Activated naive CD4-positive, alpha-beta T cell treated with anti-CD3 and anti-CD28 coated beads, Interleukin-2, amount 10 ng/mL, durations not matched to agents 7 days and 5 days (primary cell): ENCODE measurements around the gene EFS.

Experiments used
- CTCF ChIA-PET: fragments of 350-600 bp; sonication (Branson Sonifier 250); formaldehyde crosslinking; loops from one replicate; lab custom pipeline; 2021; ENCODE audit warnings: antibody characterized with exemption; lab: Charles Lee
- DNase-seq: peaks from one replicate; pipeline ENCODE4 v3.0.0-alpha.2; 2020
- H3K27ac Mint-ChIP-seq: one replicate; pipeline ENCODE4 v1.8.0; 2021; ENCODE audit warnings: mild to moderate bottlenecking, moderate library complexity, mixed read lengths
- H3K27me3 Mint-ChIP-seq: one replicate; pipeline ENCODE4 v1.8.0; 2021; ENCODE audit warnings: mild to moderate bottlenecking, mixed read lengths
- H3K36me3 Mint-ChIP-seq: one replicate; pipeline ENCODE4 v1.8.0; 2021; ENCODE audit warnings: mixed read lengths
- H3K4me1 Mint-ChIP-seq: one replicate; pipeline ENCODE4 v1.8.0; 2021; ENCODE audit warnings: mixed read lengths
- H3K4me3 Mint-ChIP-seq: one replicate; pipeline ENCODE4 v1.8.0; 2021; ENCODE audit warnings: mild to moderate bottlenecking, moderate library complexity, mixed read lengths
- H3K9me3 Mint-ChIP-seq: one replicate; pipeline ENCODE4 v1.8.0; 2021; ENCODE audit warnings: mixed read lengths

The EFS gene

DNA sequence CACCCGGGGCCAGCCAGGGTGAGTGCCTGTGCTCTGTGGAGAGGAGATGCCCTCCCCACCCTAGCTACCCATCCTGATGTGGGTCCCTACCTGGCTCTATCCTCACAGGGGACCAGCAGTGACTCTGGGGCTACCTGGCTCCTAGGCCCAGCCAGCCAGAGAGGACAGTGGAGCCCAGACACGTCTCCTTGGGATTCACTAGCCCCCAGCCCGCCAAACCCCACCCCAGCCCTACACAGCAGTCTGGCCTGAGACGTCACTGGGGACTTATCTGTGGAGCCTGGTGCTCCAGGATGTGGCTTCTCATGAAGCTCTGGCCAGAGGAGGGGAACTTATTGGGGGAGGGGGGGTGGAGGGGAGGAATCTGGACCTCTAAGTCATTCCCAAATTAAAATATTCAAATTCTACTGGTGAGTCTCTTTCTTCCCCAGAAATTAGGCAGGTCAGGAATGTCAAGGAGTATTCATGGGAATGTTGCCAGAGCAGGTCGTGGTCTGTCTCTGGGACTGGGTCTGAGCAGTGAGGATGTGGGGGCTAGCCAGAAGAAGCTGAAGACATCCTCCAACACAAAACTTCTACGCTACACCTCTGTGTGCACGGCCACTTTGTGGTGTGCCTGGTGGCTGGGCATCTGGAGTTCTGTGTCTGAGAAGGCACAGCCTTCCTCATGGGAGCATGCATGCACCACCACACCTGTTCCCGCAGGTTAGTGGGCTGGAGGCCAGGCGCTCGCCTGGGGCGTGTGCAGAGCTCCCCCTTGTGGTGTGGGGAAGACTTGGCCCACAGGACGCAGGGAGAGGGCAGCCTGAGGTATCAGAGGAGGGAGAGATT, 14.6 kb upstream of the EFS start:
- Mint-ChIP-seq H3K4me1 (no peaks in the 10 kb centered on the region), H3K4me3 (no peak overlapping the region), H3K36me3 (no peaks in the 10 kb centered on the region), H3K27me3 (peaks cover 58% of the 10 kb centered on the region), H3K9me3 (no peaks in the 10 kb centered on the region), H3K27ac (no peak overlapping the region)
- DNase-seq, result peak; percentile 76
- CTCF ChIA-PET, result interaction anchor here (0.7 to 3.9 kb wide), 27 partner anchors 10 to 311 kb away, joined by 3 to 33 read pairs (median 5); partner anchors contain the start of genes AP1G2, HOMEZ and PABPN1

DNA sequence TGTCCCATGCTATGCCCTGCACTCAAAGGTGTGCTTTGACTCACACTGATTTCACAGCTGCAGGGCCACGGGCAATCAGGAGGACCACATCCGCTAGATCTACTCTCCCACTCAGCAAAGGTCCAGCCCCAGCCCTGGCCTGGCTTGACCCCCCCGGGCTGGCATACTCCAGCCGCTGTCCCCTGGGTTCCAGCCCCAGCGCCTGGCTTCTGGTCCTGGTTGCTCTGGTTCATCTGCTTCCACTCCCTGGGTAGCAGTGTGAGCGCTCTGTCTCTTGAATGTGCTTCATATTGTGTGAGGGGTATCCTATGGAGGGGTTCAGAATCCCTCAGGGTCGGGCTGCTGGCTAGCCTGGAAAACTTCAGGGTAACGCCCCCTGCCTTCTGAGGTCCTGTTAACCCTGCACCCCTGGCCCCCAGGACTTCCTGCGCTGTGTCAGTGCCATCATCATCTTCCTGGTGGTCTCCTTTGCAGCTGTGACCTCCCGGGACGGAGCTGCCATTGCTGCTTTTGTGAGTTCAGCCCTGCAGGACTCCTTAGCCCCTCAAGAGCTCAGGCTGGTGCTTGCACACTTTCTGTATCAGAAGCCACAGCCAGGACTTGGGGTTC, 13.7 kb upstream of the EFS start:
- DNase-seq, result no peak
- no peaks in the 10 kb centered on the region for H3K4me1 Mint-ChIP-seq
- no peaks in the 10 kb centered on the region for H3K9me3 Mint-ChIP-seq
- H3K27ac Mint-ChIP-seq, result no peak overlapping the region
- CTCF ChIA-PET, result interaction anchor here (1.0 to 3.9 kb wide), 9 partner anchors 9 to 258 kb away, joined by 3 to 33 read pairs (median 13); partner anchors contain the start of gene PABPN1
- H3K27me3 Mint-ChIP-seq, result peaks cover 53% of the 10 kb centered on the region
- no peaks in the 10 kb centered on the region for H3K36me3 Mint-ChIP-seq
- no peak overlapping the region for H3K4me3 Mint-ChIP-seq

GRCh38 chr14:23377573-23378563, 12.9 kb upstream of the EFS start:
- Mint-ChIP-seq H3K36me3 (no peaks in the 10 kb centered on the region), H3K27me3 (peaks cover 53% of the 10 kb centered on the region), H3K27ac (peak overlapping the region; percentile 26), H3K4me3 (no peak overlapping the region), H3K4me1 (no peaks in the 10 kb centered on the region), H3K9me3 (no peaks in the 10 kb centered on the region)
- CTCF ChIA-PET, result interaction anchor here (1.3 to 3.9 kb wide), 4 partner anchors 35 to 55 kb away, joined by 3 to 33 read pairs (median 23); partner anchors contain the start of gene PABPN1
- DNase-seq, result no peak

- H3K27me3 Mint-ChIP-seq, result peaks cover 50% of the 10 kb centered on the region
- CTCF ChIA-PET, result interaction anchor here (1.0 to 1.6 kb wide), 3 partner anchors 8 to 34 kb away, joined by 3 to 4 read pairs (median 3); no protein-coding TSS in a partner anchor
- H3K36me3 Mint-ChIP-seq, result no peaks in the 10 kb centered on the region
- no peaks in the 10 kb centered on the region for H3K9me3 Mint-ChIP-seq
- H3K4me1 Mint-ChIP-seq, result peaks cover 2% of the 10 kb centered on the region
- H3K27ac Mint-ChIP-seq, result no peak overlapping the region
- H3K4me3 Mint-ChIP-seq, result no peak overlapping the region
- no peak for DNase-seq
Observed at GRCh38 chr14:23377198-23377550, 12.2 kb upstream of the EFS start.

- Mint-ChIP-seq H3K9me3 (no peaks in the 10 kb centered on the region), H3K4me1 (peaks cover 6% of the 10 kb centered on the region), H3K27ac (peak within 1 kb of the TSS; percentile 26), H3K27me3 (peaks cover 47% of the 10 kb centered on the region), H3K4me3 (no peak within 1 kb of the TSS), H3K36me3 (no peaks in the 10 kb centered on the region)
- CTCF ChIA-PET, result interaction anchor here (1.0 to 1.6 kb wide), 4 partner anchors 9 to 55 kb away, joined by 3 to 4 read pairs (median 4); partner anchors contain the start of gene PABPN1
- DNase-seq, result no peak
Observed at GRCh38 chr14:23376482-23377197, 11.7 kb upstream of the EFS start, which contains the start of gene CMTM5. CMTM5 (plus strand) TSS chr14:23377046; CDS start chr14:23377252, 206 bp downstream.

DNA sequence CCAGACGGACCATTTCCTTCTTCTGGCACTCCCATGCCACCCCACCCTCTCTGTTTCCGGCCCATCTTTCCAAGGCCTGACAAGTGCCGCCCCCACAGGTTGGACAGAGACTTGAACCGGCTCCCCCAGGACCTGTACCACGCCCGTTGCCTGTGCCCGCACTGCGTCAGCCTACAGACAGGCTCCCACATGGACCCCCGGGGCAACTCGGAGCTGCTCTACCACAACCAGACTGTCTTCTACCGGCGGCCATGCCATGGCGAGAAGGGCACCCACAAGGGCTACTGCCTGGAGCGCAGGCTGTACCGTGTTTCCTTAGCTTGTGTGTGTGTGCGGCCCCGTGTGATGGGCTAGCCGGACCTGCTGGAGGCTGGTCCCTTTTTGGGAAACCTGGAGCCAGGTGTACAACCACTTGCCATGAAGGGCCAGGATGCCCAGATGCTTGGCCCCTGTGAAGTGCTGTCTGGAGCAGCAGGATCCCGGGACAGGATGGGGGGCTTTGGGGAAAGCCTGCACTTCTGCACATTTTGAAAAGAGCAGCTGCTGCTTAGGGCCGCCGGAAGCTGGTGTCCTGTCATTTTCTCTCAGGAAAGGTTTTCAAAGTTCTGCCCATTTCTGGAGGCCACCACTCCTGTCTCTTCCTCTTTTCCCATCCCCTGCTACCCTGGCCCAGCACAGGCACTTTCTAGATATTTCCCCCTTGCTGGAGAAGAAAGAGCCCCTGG, 10.7 kb upstream of the EFS start:
- H3K9me3 Mint-ChIP-seq, result no peaks in the 10 kb centered on the region
- no peaks in the 10 kb centered on the region for H3K36me3 Mint-ChIP-seq
- peaks cover 8% of the 10 kb centered on the region for H3K4me1 Mint-ChIP-seq
- CTCF ChIA-PET, result interaction anchor here (0.6 to 1.6 kb wide), 3 partner anchors 30 to 54 kb away, joined by 3 to 4 read pairs (median 4); partner anchors contain the start of gene PABPN1
- DNase-seq, result no peak
- H3K27me3 Mint-ChIP-seq, result peaks cover 42% of the 10 kb centered on the region
- H3K27ac Mint-ChIP-seq, result no peak overlapping the region
- no peak overlapping the region for H3K4me3 Mint-ChIP-seq

DNA sequence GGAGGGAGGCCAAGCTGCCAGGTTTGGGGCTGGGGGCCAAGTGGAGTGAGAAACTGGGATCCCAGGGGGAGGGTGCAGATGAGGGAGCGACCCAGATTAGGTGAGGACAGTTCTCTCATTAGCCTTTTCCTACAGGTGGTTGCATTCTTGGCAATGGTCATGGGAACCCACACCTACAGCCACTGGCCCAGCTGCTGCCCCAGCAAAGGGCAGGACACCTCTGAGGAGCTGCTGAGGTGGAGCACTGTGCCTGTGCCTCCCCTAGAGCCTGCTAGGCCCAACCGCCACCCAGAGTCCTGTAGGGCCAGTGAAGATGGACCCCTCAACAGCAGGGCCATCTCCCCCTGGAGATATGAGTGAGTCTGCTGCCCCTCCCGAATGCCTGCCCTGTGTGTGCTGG, 8.1 kb upstream of the EFS start:
- peaks cover 8% of the 10 kb centered on the region for H3K4me1 Mint-ChIP-seq
- H3K4me3 Mint-ChIP-seq, result no peak overlapping the region
- no peaks in the 10 kb centered on the region for H3K9me3 Mint-ChIP-seq
- DNase-seq, result no peak
- peaks cover 45% of the 10 kb centered on the region for H3K27me3 Mint-ChIP-seq
- CTCF ChIA-PET, result no interaction called here
- H3K27ac Mint-ChIP-seq, result no peak overlapping the region
- no peaks in the 10 kb centered on the region for H3K36me3 Mint-ChIP-seq

DNA sequence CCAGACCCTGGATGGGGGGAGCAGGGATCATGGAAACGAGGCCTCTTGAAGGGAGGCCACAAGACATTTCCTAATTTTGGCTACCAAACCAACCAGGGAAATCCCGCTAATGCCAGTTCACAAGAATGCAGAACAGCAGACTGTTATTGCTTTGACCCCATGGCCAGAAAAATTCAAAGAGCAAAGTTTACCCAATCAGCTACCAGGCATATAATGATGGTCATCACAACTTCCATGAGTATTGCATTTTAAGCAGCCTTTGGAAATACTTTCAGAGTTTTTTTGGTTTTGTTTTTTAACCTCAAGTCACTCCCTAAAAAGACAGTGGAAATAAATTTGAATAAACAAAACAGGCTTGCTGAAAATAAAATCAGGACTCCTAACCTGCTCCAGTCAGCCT, 7.5 kb upstream of the EFS start, which contains the start of gene IL25:
TSS of gene IL25 (plus strand) at position 301 of the 400 bp plus-strand sequence.
- Mint-ChIP-seq H3K4me1 (peaks cover 8% of the 10 kb centered on the region), H3K4me3 (no peak within 1 kb of the TSS), H3K27ac (no peak within 1 kb of the TSS), H3K9me3 (no peaks in the 10 kb centered on the region), H3K36me3 (no peaks in the 10 kb centered on the region), H3K27me3 (peaks cover 47% of the 10 kb centered on the region)
- CTCF ChIA-PET, result no interaction called here
- DNase-seq, result no peak

DNA sequence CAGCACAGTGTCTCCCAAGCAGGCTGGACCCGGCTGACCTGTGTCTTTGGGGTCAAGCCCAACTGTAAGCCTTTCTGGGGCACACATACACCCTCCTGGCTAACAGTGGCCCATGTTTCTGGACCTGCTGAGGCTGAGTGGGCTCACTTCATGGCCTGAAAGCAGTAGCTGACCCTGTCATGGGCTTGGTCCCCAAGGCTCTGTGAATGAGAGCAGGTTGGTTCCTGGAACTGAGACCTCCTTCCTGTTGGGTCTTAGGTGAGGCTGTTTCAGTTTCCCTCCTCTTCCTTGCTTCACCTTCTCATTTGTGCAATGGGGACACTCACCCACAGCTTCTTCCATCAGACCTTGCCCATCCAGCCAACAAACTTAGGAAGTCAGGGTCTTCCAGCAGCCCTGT, 6.9 kb upstream of the EFS start:
- no peak overlapping the region for H3K4me3 Mint-ChIP-seq
- CTCF ChIA-PET, result no interaction called here
- no peak for DNase-seq
- H3K27ac Mint-ChIP-seq, result no peak overlapping the region
- H3K9me3 Mint-ChIP-seq, result no peaks in the 10 kb centered on the region
- peaks cover 8% of the 10 kb centered on the region for H3K4me1 Mint-ChIP-seq
- no peaks in the 10 kb centered on the region for H3K36me3 Mint-ChIP-seq
- peaks cover 47% of the 10 kb centered on the region for H3K27me3 Mint-ChIP-seq

GRCh38 chr14:23370221-23370620, 5.2 kb upstream of the EFS start:
- H3K4me1 Mint-ChIP-seq, result peaks cover 8% of the 10 kb centered on the region
- DNase-seq, result no peak
- no peak overlapping the region for H3K27ac Mint-ChIP-seq
- no peaks in the 10 kb centered on the region for H3K36me3 Mint-ChIP-seq
- CTCF ChIA-PET, result interaction anchor here (1.0 to 2.2 kb wide), 4 partner anchors 9 to 184 kb away, joined by 3 to 14 read pairs (median 6); partner anchors contain the start of gene SLC22A17
- no peak overlapping the region for H3K4me3 Mint-ChIP-seq
- H3K27me3 Mint-ChIP-seq, result peaks cover 58% of the 10 kb centered on the region
- H3K9me3 Mint-ChIP-seq, result no peaks in the 10 kb centered on the region

- no peak for DNase-seq
- H3K27me3 Mint-ChIP-seq, result peaks cover 79% of the 10 kb centered on the region
- no peaks in the 10 kb centered on the region for H3K36me3 Mint-ChIP-seq
- H3K4me3 Mint-ChIP-seq, result no peak overlapping the region
- H3K27ac Mint-ChIP-seq, result no peak overlapping the region
- CTCF ChIA-PET, result interaction anchor here (1.0 kb wide), 1 partner anchor 15 kb away, joined by 3 read pairs; no protein-coding TSS in a partner anchor
- H3K9me3 Mint-ChIP-seq, result no peaks in the 10 kb centered on the region
- H3K4me1 Mint-ChIP-seq, result peaks cover under 1% of the 10 kb centered on the region
Observed at GRCh38 chr14:23366426-23366921, 1.5 kb upstream of the EFS start.

GRCh38 chr14:23365732-23366425, 907 bp upstream of the EFS start:
- Mint-ChIP-seq H3K9me3 (no peaks in the 10 kb centered on the region), H3K36me3 (no peaks in the 10 kb centered on the region), H3K27me3 (peaks cover 76% of the 10 kb centered on the region), H3K4me1 (no peaks in the 10 kb centered on the region), H3K27ac (no peak overlapping the region), H3K4me3 (no peak overlapping the region)
- CTCF ChIA-PET, result interaction anchor here (1.0 kb wide), 1 partner anchor 15 kb away, joined by 3 read pairs; no protein-coding TSS in a partner anchor
- DNase-seq, result no peak
